HepG2 (cell line): ENCODE results near the gene C1QTNF12. TPM values are rescaled to one million over a fixed set of nuclear protein-coding genes. Genes with fewer than 3 reads are reported as not detected.
A peak's percentile ranks its signal among the peaks of the same experiment; 100 is the strongest.

Experiments used
- AGO2 ChIP-seq: fragments of 200-400 bp; formaldehyde crosslinking; optimal IDR thresholded peaks from 2 replicates; pipeline ENCODE3; 2017; ENCODE audit warnings: mild to moderate bottlenecking, low read depth, low read length, moderate library complexity
- ERF ChIP-seq: IDR thresholded peaks from 2 replicates; pipeline ENCODE4 v1.6.1; 2018; ENCODE audit warnings: missing biosample characterization, missing genetic modification reagents
- LCORL ChIP-seq, 2 experiments: fragments of 450-650 bp in 1 of 2; sonication (generic) in 1 of 2; formaldehyde crosslinking in 1 of 2; IDR thresholded peaks; 2 replicates each; pipeline versions ENCODE4 v1.5.0 to v1.6.1; 2017 to 2020; ENCODE audit warnings: antibody characterized with exemption in 1 of 2, missing genetic modification reagents in 1 of 2
- MEIS1 ChIP-seq: sonication (generic); formaldehyde crosslinking; IDR thresholded peaks from 2 replicates; pipeline ENCODE4 v1.9.0; 2021; ENCODE audit warnings: mild to moderate bottlenecking, missing genetic modification reagents, moderate library complexity, borderline replicate concordance
- TCF7 ChIP-seq: sonication (generic); IDR thresholded peaks from 2 replicates; pipeline ENCODE4 v1.6.1; 2016; ENCODE audit warnings: antibody characterized with exemption, low read depth
- XRCC5 ChIP-seq: fragments of 200-400 bp; formaldehyde crosslinking; optimal IDR thresholded peaks from 2 replicates; pipeline ENCODE3; 2017; ENCODE audit warnings: mild to moderate bottlenecking, low read length
- ZFY ChIP-seq: sonication (generic); formaldehyde crosslinking; IDR thresholded peaks from 2 replicates; pipeline ENCODE4 v1.4.0; 2020; ENCODE audit warnings: missing genetic modification reagents
- ZFYVE20 ChIP-seq: sonication (generic); formaldehyde crosslinking; IDR thresholded peaks from 2 replicates; pipeline ENCODE4 v1.8.0; 2023; ENCODE audit warnings: low read depth, mild to moderate bottlenecking, moderate library complexity, missing genetic modification reagents, borderline replicate concordance
- ZNF441 ChIP-seq: sonication (generic); formaldehyde crosslinking; IDR thresholded peaks from 2 replicates; pipeline ENCODE4 v1.7.0; 2021; ENCODE audit warnings: missing genetic modification reagents, borderline replicate concordance
- ZNF670 ChIP-seq: sonication (generic); formaldehyde crosslinking; IDR thresholded peaks from 2 replicates; pipeline ENCODE4 v1.8.0; 2022; ENCODE audit warnings: mild to moderate bottlenecking, missing genetic modification reagents, borderline replicate concordance
- ZNF746 ChIP-seq: sonication (generic); formaldehyde crosslinking; IDR thresholded peaks from 2 replicates; pipeline ENCODE4 v1.8.0; 2022; ENCODE audit warnings: mild to moderate bottlenecking, missing genetic modification reagents
- polyA plus RNA-seq, 8 experiments: library from polyadenylated mRNA; depleted of rRNA in 3 of 8; stranded (reverse) in 7 of 8; unstranded in 1 of 8; fragments of >200 nt; fragmentation: Illumina TruSeq in 4 of 8; extraction: Trizol in 4 of 8; gene quantifications; 2 replicates each; pipeline versions ENCODE4 v1.2.1 to v1.2.3, GENCODE V29; 2011 to 2016; ENCODE audit warnings: low read depth in 4 of 8, missing spikeins in 1 of 8, mixed read lengths in 1 of 8; ENCODE audit not compliant: insufficient read depth in 1 of 8
- total RNA-seq, 5 experiments: library from RNA; depleted of rRNA; stranded (reverse); fragments of >200 nt; fragmentation: Illumina TruSeq; extraction: Trizol; gene quantifications; 2 replicates each; pipeline ENCODE4 v1.2.3, GENCODE V29; 2016; ENCODE audit warnings: low read depth in 1 of 5
- TF ChIP-seq, protein P1 (sequence below): IDR thresholded peaks from 2 replicates; pipeline ENCODE4 v1.6.1; 2016; ENCODE audit warnings: low read depth, missing genetic modification reagents, missing compliant biosample characterization
- TF ChIP-seq, protein P2 (sequence below), 2 experiments: fragments of 450-650 bp in 1 of 2; sonication (generic) in 1 of 2; formaldehyde crosslinking in 1 of 2; IDR thresholded peaks; 2 replicates each; pipeline versions ENCODE4 v1.6.1 to v1.8.0; 2016 to 2022; ENCODE audit warnings: antibody characterized with exemption in 1 of 2, mild to moderate bottlenecking in 1 of 2, missing genetic modification reagents in 1 of 2

Gene C1QTNF12
- total and polyA plus RNA-seq, 2 of the 13 experiments (the other 11 are each of a cell fraction or from before 2014, with no cell fraction given): 0.18 to 0.64 TPM

GRCh38 chr1:1237874-1238701, 8.4 kb downstream of the C1QTNF12 start (continued):
- TF ChIP-seq, protein P1, sequence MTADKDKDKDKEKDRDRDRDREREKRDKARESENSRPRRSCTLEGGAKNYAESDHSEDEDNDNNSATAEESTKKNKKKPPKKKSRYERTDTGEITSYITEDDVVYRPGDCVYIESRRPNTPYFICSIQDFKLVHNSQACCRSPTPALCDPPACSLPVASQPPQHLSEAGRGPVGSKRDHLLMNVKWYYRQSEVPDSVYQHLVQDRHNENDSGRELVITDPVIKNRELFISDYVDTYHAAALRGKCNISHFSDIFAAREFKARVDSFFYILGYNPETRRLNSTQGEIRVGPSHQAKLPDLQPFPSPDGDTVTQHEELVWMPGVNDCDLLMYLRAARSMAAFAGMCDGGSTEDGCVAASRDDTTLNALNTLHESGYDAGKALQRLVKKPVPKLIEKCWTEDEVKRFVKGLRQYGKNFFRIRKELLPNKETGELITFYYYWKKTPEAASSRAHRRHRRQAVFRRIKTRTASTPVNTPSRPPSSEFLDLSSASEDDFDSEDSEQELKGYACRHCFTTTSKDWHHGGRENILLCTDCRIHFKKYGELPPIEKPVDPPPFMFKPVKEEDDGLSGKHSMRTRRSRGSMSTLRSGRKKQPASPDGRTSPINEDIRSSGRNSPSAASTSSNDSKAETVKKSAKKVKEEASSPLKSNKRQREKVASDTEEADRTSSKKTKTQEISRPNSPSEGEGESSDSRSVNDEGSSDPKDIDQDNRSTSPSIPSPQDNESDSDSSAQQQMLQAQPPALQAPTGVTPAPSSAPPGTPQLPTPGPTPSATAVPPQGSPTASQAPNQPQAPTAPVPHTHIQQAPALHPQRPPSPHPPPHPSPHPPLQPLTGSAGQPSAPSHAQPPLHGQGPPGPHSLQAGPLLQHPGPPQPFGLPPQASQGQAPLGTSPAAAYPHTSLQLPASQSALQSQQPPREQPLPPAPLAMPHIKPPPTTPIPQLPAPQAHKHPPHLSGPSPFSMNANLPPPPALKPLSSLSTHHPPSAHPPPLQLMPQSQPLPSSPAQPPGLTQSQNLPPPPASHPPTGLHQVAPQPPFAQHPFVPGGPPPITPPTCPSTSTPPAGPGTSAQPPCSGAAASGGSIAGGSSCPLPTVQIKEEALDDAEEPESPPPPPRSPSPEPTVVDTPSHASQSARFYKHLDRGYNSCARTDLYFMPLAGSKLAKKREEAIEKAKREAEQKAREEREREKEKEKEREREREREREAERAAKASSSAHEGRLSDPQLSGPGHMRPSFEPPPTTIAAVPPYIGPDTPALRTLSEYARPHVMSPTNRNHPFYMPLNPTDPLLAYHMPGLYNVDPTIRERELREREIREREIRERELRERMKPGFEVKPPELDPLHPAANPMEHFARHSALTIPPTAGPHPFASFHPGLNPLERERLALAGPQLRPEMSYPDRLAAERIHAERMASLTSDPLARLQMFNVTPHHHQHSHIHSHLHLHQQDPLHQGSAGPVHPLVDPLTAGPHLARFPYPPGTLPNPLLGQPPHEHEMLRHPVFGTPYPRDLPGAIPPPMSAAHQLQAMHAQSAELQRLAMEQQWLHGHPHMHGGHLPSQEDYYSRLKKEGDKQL (CRISPR knock-in tag): 0 out of 2 replicates have a peak, but pooled peaks have one; percentile 51
- TF ChIP-seq LCORL (IDR thresholded peaks at IDR 0.05) (no peak), LCORL (CRISPR knock-in tag; IDR thresholded peaks at IDR 0.05) (peak; percentile 98), ZNF441 (CRISPR knock-in tag) (0 out of 2 replicates have a peak, but pooled peaks have one; percentile 19), ZNF670 (CRISPR knock-in tag) (peak; percentile 62; the same call in 1 of the 2 replicates), XRCC5 (peak; percentile 59), MEIS1 (CRISPR knock-in tag) (peak; percentile 48; the same call in 1 of the 2 replicates), ERF (CRISPR knock-in tag) (peak; percentile 56), ZFY (CRISPR knock-in tag) (peak; percentile 55; the same call in 1 of the 2 replicates), TCF7 (no peak), ZFYVE20 (CRISPR knock-in tag) (no peak), AGO2 (peak; percentile 42), ZNF746 (CRISPR knock-in tag) (peak; percentile 65)
- TF ChIP-seq, protein P2, sequence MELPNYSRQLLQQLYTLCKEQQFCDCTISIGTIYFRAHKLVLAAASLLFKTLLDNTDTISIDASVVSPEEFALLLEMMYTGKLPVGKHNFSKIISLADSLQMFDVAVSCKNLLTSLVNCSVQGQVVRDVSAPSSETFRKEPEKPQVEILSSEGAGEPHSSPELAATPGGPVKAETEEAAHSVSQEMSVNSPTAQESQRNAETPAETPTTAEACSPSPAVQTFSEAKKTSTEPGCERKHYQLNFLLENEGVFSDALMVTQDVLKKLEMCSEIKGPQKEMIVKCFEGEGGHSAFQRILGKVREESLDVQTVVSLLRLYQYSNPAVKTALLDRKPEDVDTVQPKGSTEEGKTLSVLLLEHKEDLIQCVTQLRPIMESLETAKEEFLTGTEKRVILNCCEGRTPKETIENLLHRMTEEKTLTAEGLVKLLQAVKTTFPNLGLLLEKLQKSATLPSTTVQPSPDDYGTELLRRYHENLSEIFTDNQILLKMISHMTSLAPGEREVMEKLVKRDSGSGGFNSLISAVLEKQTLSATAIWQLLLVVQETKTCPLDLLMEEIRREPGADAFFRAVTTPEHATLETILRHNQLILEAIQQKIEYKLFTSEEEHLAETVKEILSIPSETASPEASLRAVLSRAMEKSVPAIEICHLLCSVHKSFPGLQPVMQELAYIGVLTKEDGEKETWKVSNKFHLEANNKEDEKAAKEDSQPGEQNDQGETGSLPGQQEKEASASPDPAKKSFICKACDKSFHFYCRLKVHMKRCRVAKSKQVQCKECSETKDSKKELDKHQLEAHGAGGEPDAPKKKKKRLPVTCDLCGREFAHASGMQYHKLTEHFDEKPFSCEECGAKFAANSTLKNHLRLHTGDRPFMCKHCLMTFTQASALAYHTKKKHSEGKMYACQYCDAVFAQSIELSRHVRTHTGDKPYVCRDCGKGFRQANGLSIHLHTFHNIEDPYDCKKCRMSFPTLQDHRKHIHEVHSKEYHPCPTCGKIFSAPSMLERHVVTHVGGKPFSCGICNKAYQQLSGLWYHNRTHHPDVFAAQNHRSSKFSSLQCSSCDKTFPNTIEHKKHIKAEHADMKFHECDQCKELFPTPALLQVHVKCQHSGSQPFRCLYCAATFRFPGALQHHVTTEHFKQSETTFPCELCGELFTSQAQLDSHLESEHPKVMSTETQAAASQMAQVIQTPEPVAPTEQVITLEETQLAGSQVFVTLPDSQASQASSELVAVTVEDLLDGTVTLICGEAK (IDR thresholded peaks at IDR 0.05): no peak
- TF ChIP-seq, protein P2 (CRISPR knock-in tag; IDR thresholded peaks at IDR 0.05): peak; percentile 38; the same call in 1 of the 2 replicates
